ENCODE measurements around the gene NAA20.

GRCh38 chr20:20073801-20074371, 56.7 kb downstream of the NAA20 start:
- TF ChIP-seq, protein P1, sequence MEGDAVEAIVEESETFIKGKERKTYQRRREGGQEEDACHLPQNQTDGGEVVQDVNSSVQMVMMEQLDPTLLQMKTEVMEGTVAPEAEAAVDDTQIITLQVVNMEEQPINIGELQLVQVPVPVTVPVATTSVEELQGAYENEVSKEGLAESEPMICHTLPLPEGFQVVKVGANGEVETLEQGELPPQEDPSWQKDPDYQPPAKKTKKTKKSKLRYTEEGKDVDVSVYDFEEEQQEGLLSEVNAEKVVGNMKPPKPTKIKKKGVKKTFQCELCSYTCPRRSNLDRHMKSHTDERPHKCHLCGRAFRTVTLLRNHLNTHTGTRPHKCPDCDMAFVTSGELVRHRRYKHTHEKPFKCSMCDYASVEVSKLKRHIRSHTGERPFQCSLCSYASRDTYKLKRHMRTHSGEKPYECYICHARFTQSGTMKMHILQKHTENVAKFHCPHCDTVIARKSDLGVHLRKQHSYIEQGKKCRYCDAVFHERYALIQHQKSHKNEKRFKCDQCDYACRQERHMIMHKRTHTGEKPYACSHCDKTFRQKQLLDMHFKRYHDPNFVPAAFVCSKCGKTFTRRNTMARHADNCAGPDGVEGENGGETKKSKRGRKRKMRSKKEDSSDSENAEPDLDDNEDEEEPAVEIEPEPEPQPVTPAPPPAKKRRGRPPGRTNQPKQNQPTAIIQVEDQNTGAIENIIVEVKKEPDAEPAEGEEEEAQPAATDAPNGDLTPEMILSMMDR (IDR thresholded peaks at IDR 0.05; ENCODE audit: low read depth, low read length, missing input control), result no peak
- no peak for TF ChIP-seq GABPA (IDR thresholded peaks at IDR 0.05 in 1 of 2, conservative IDR thresholded peaks at IDR 0.05 in 1 of 2)
- TF ChIP-seq MAX (IDR thresholded peaks at IDR 0.05), result no peak
- TF ChIP-seq, protein P2, sequence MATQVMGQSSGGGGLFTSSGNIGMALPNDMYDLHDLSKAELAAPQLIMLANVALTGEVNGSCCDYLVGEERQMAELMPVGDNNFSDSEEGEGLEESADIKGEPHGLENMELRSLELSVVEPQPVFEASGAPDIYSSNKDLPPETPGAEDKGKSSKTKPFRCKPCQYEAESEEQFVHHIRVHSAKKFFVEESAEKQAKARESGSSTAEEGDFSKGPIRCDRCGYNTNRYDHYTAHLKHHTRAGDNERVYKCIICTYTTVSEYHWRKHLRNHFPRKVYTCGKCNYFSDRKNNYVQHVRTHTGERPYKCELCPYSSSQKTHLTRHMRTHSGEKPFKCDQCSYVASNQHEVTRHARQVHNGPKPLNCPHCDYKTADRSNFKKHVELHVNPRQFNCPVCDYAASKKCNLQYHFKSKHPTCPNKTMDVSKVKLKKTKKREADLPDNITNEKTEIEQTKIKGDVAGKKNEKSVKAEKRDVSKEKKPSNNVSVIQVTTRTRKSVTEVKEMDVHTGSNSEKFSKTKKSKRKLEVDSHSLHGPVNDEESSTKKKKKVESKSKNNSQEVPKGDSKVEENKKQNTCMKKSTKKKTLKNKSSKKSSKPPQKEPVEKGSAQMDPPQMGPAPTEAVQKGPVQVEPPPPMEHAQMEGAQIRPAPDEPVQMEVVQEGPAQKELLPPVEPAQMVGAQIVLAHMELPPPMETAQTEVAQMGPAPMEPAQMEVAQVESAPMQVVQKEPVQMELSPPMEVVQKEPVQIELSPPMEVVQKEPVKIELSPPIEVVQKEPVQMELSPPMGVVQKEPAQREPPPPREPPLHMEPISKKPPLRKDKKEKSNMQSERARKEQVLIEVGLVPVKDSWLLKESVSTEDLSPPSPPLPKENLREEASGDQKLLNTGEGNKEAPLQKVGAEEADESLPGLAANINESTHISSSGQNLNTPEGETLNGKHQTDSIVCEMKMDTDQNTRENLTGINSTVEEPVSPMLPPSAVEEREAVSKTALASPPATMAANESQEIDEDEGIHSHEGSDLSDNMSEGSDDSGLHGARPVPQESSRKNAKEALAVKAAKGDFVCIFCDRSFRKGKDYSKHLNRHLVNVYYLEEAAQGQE (IDR thresholded peaks at IDR 0.05), result no peak
- TF ChIP-seq EGR1 (IDR thresholded peaks at IDR 0.05; ENCODE audit: low read depth in 2 of 2), result no peak
- TF ChIP-seq YY1 (IDR thresholded peaks at IDR 0.05), result no peak
- TF ChIP-seq TAF1 (conservative IDR thresholded peaks at IDR 0.05), result no peak
- TF ChIP-seq HNF4G (IDR thresholded peaks at IDR 0.05), result no peak
- TF ChIP-seq RXRA (IDR thresholded peaks at IDR 0.05), result no peak
- TF ChIP-seq JUND (IDR thresholded peaks at IDR 0.05), result no peak

All from liver (tissue), 3 donors.